HCT116 (cell line): Measurements from ENCODE around the gene SEPHS1. TPM values are rescaled to one million over a fixed set of nuclear protein-coding genes. Genes with fewer than 3 reads are reported as not detected.
A peak's percentile ranks its signal among the peaks of the same experiment; 100 is the strongest.

Experiments used
- ATAC-seq: fragments of 200-7000 bp; cut with Tn5 transposase; 2 replicates; pipeline ENCODE4 v1.9.1; 2020; ENCODE audit warnings: mild to moderate bottlenecking, moderate library complexity
- BruUV-seq: library from RNA; stranded (reverse); fragments of 400-500 nt; replicated peaks from 2 replicates; lab custom pipeline; 2021; lab: Mats Ljungman, UMichigan
- CTCF ChIA-PET: fragments of 300-600 bp; sonication (Branson Sonifier 250); formaldehyde crosslinking; loops from one replicate; lab custom pipeline; 2021; ENCODE audit warnings: antibody characterized with exemption; lab: Charles Lee
- POLR2A ChIA-PET: fragments of 300-600, 350-600 bp; sonication (Branson Sonifier 250); formaldehyde crosslinking; loops from one replicate; lab custom pipeline; 2021; ENCODE audit warnings: antibody characterized with exemption; lab: Charles Lee
- RAD21 ChIA-PET, 2 experiments: fragments of 300-600 bp; sonication (Branson Sonifier 250); formaldehyde crosslinking; loops; one replicate each; lab custom pipeline; 2023; ENCODE audit warnings: low total read pairs in 2 of 2; ENCODE audit not compliant: uncharacterized antibody in 2 of 2, unreplicated experiment in 2 of 2, low non-redundant PET in 1 of 2; lab: Charles Lee
- DNase-seq: peaks from one replicate; pipeline ENCODE4 v3.0.0-alpha.2; 2010; ENCODE audit warnings: low read depth, low spot score
- H2AFZ ChIP-seq: fragments of 200-600 bp; shearing (Covaris generic), sonication (generic); 2 replicates; pipeline ENCODE4 v1.6.1; 2017; ENCODE audit warnings: low read depth, mixed run types, mixed read lengths, antibody characterized with exemption, low read length; ENCODE audit not compliant: poor library complexity, severe bottlenecking
- H3K27ac ChIP-seq: 2 replicates; pipeline ENCODE4 v1.5.1; 2012; ENCODE audit warnings: low read depth, low read length
- H3K27me3 ChIP-seq: fragments of 200-600 bp; sonication (generic); 2 replicates; pipeline ENCODE4 v1.6.1; 2016; ENCODE audit warnings: mixed run types, low read length, mixed read lengths; ENCODE audit not compliant: insufficient read depth
- H3K36me3 ChIP-seq, 2 experiments: fragments of 200-500 bp in 1 of 2; fragments of 200-600 bp in 1 of 2; sonication (Bioruptor generic) in 1 of 2; sonication (generic) in 1 of 2; 2 replicates each; pipeline versions ENCODE4 v1.5.1 to v1.6.1; 2014 to 2016; ENCODE audit warnings: low read length in 2 of 2, inconsistent platforms in 1 of 2, mixed read lengths in 1 of 2, mixed run types in 1 of 2; ENCODE audit not compliant: insufficient read depth in 2 of 2, control insufficient read depth in 1 of 2
- H3K4me1 ChIP-seq, 2 experiments: fragments of 200-600 bp in 1 of 2; sonication (generic) in 1 of 2; 2 replicates each; pipeline versions ENCODE4 v1.5.1 to v1.6.1; 2012 to 2017; ENCODE audit warnings: low read length in 2 of 2, inconsistent platforms in 1 of 2, mild to moderate bottlenecking in 1 of 2, mixed read lengths in 1 of 2, mixed run types in 1 of 2, moderate library complexity in 1 of 2; ENCODE audit not compliant: insufficient read depth in 2 of 2, control insufficient read depth in 1 of 2
- H3K4me2 ChIP-seq: fragments of 200-600 bp; sonication (generic); 2 replicates; pipeline ENCODE4 v1.6.1; 2017; ENCODE audit warnings: mixed run types, low read length, mixed read lengths
- H3K4me3 ChIP-seq, 2 experiments: fragments of 200-600 bp in 1 of 2; sonication (generic) in 1 of 2; replicated peaks in 1 of 2; 2 replicates each; pipeline ENCODE4 v1.5.1; 2011 to 2016; ENCODE audit warnings: low read length in 2 of 2, control low read depth in 1 of 2, low read depth in 1 of 2, mild to moderate bottlenecking in 1 of 2, mixed read lengths in 1 of 2, mixed run types in 1 of 2
- H3K79me2 ChIP-seq: fragments of 200-600 bp; sonication (generic); 2 replicates; pipeline ENCODE4 v1.6.1; 2017; ENCODE audit warnings: mild to moderate bottlenecking, mixed run types, low read length, moderate library complexity, mixed read lengths; ENCODE audit not compliant: insufficient read depth
- H3K9ac ChIP-seq: fragments of 200-600 bp; sonication (generic); 2 replicates; pipeline ENCODE4 v1.6.1; 2016; ENCODE audit warnings: low read length, mixed read lengths
- H3K9me2 ChIP-seq: fragments of 200-600 bp; sonication (generic), shearing (Covaris generic); 2 replicates; pipeline ENCODE4 v1.6.1; 2017; ENCODE audit warnings: mixed run types, mild to moderate bottlenecking, moderate library complexity; ENCODE audit not compliant: insufficient read depth
- H3K9me3 ChIP-seq, 2 experiments: fragments of 200-500 bp in 1 of 2; fragments of 200-600 bp in 1 of 2; sonication (Bioruptor generic) in 1 of 2; sonication (generic) in 1 of 2; 2 replicates each; pipeline ENCODE4 v1.6.1; 2014 to 2017; ENCODE audit warnings: low read length in 2 of 2, mixed read lengths in 2 of 2, inconsistent platforms in 1 of 2, low read depth in 1 of 2, mild to moderate bottlenecking in 1 of 2, mixed run types in 1 of 2, moderate library complexity in 1 of 2; ENCODE audit not compliant: control insufficient read depth in 1 of 2, insufficient read depth in 1 of 2
- H4K20me1 ChIP-seq: fragments of 200-600 bp; sonication (generic), shearing (Covaris generic); 2 replicates; pipeline ENCODE4 v1.6.1; 2017; ENCODE audit warnings: mixed run types, mild to moderate bottlenecking, moderate library complexity; ENCODE audit not compliant: insufficient read depth
- ATF3 ChIP-seq: IDR thresholded peaks from 2 replicates; pipeline ENCODE4 v1.6.1; 2012
- EGR1 ChIP-seq: IDR thresholded peaks from 2 replicates; pipeline ENCODE4 v1.6.1; 2012; ENCODE audit warnings: low read depth
- JUND ChIP-seq: IDR thresholded peaks from 2 replicates; pipeline ENCODE4 v1.6.1; 2012
- MAX ChIP-seq: IDR thresholded peaks from 2 replicates; pipeline ENCODE4 v1.6.1; 2012
- POLR2A ChIP-seq: IDR thresholded peaks from 2 replicates; pipeline ENCODE4 v1.7.0; 2011; ENCODE audit warnings: borderline replicate concordance; ENCODE audit not compliant: insufficient read depth, insufficient read length; ENCODE audit errors: extremely low read depth
- POLR2AphosphoS5 ChIP-seq: IDR thresholded peaks from 2 replicates; pipeline ENCODE4 v1.6.1; 2011; ENCODE audit warnings: mild to moderate bottlenecking, low read depth, low read length, moderate library complexity
- REST ChIP-seq: IDR thresholded peaks from 2 replicates; pipeline ENCODE4 v1.6.1; 2012; ENCODE audit warnings: low read depth
- SIN3A ChIP-seq: IDR thresholded peaks from 2 replicates; pipeline ENCODE4 v1.6.1; 2012; ENCODE audit warnings: low read depth
- TCF7L2 ChIP-seq: IDR thresholded peaks from 2 replicates; pipeline ENCODE4 v1.7.0; 2011; ENCODE audit warnings: borderline replicate concordance, inconsistent platforms; ENCODE audit not compliant: insufficient read depth, insufficient read length; ENCODE audit errors: extremely low read depth
- YY1 ChIP-seq: IDR thresholded peaks from 2 replicates; pipeline ENCODE4 v1.6.1; 2011; ENCODE audit warnings: low read length, low read depth, moderate library complexity, mild to moderate bottlenecking; ENCODE audit not compliant: insufficient replicate concordance; ENCODE audit errors: extremely low read depth
- ZFX ChIP-seq: fragments of 450-650 bp; IDR thresholded peaks from 2 replicates; pipeline ENCODE4 v1.6.1; 2017
- intact Hi-C: fragments of 100-400 bp; cut with micrococcal nuclease; formaldehyde crosslinking; loops from 2 replicates; pipeline ENCODE4 v1.10.0; 2022
- total RNA-seq: library from RNA; stranded (reverse); gene quantifications from one replicate; pipeline ENCODE4 v1.2.1, GENCODE V29; 2021; ENCODE audit not compliant: unreplicated experiment

SEPHS1 gene
- total RNA-seq, 1 experiment from 2014 or later = 51.7 TPM

GRCh38 chr10:13299437-13300287 is 48.4 kb downstream of the SEPHS1 start, which contains the start of gene PHYH:
TSS of gene PHYH (minus strand) at chr10:13300064. CDS start at chr10:13300042, 22 bp downstream.
- Histone ChIP-seq H3K4me1 (peaks cover 15 to 34% of the 10 kb centered on the region in 2 experiments), H4K20me1 (no peaks in the 10 kb centered on the region), H2AFZ (peak within 1 kb of the TSS; percentile 54), H3K9me3 (no peaks in the 10 kb centered on the region), H3K79me2 (no peaks in the 10 kb centered on the region), H3K27ac (peak within 1 kb of the TSS; percentile 85), H3K9ac (peak within 1 kb of the TSS; percentile 76), H3K36me3 (no peaks in the 10 kb centered on the region), H3K4me2 (peak within 1 kb of the TSS; percentile 96), H3K9me2 (no peaks in the 10 kb centered on the region), H3K4me3 (peak within 1 kb of the TSS; percentile 53 to 68), H3K27me3 (no peaks in the 10 kb centered on the region)
- intact Hi-C loops = loop anchor here (5.0 kb wide), 1 partner anchor 77 kb away; no protein-coding TSS in a partner anchor
- ChIA-PET RAD21 (interaction anchor here in 1 of 2 experiments (0.7 kb wide), 1 partner anchor 561 kb away, joined by 3 read pairs; no protein-coding TSS in a partner anchor), CTCF (interaction anchor here (0.6 kb wide), 1 partner anchor 83 kb away, joined by 4 read pairs; no protein-coding TSS in a partner anchor), POLR2A (interaction anchor here (0.6 to 1.1 kb wide), 3 partner anchors 9 to 188 kb away, joined by 3 to 5 read pairs (median 3); no protein-coding TSS in a partner anchor)
- no TSS peak for BruUV-seq
- TF ChIP-seq MAX = peak; percentile 77
- TF ChIP-seq JUND = no peak
- TF ChIP-seq ZFX = peak; percentile 89
- peak; percentile 23 for TF ChIP-seq SIN3A
- no peak for TF ChIP-seq EGR1
- TF ChIP-seq TCF7L2 = peak; percentile 16
- TF ChIP-seq YY1 = peak; percentile 38
- no peak for TF ChIP-seq REST
- no peak for TF ChIP-seq ATF3
- TF ChIP-seq POLR2AphosphoS5 = peak; percentile 92
- TF ChIP-seq POLR2A = peak; percentile 67
- DNase-seq = peak; percentile 64
- ATAC-seq = peak; percentile 81
